SU-DHL-6 (cell line): ENCODE results near the gene CDC25A.
"Not testable (repeated sequence)": the region's sequence is repeated elsewhere in the genome, so short reads cannot be mapped to it uniquely, and the experiment has no call there.

Experiments
- H2AFZ ChIP-seq: fragments of 200-600 bp; sonication (generic); 2 replicates; pipeline ENCODE4 v1.6.1; 2014; ENCODE audit warnings: low read depth, mild to moderate bottlenecking, moderate library complexity, mixed read lengths, antibody characterized with exemption, low read length; ENCODE audit not compliant: severe bottlenecking
- H3F3A ChIP-seq: fragments of 200-600 bp; shearing (Covaris generic); 2 replicates; pipeline ENCODE4 v1.6.0; 2016; ENCODE audit warnings: antibody characterized with exemption, mild to moderate bottlenecking; ENCODE audit not compliant: insufficient read depth
- H3K27ac ChIP-seq: fragments of 200-600 bp; sonication (generic); 2 replicates; pipeline ENCODE4 v1.5.1; 2016; ENCODE audit warnings: low read depth, mild to moderate bottlenecking, low read length, moderate library complexity, mixed read lengths
- H3K27me3 ChIP-seq: fragments of 200-600 bp; sonication (generic), shearing (Covaris generic); 2 replicates; pipeline ENCODE4 v1.6.0; 2014; ENCODE audit warnings: mild to moderate bottlenecking, low read length
- H3K36me3 ChIP-seq: fragments of 200-600 bp; sonication (generic); 2 replicates; pipeline ENCODE4 v1.6.1; 2014; ENCODE audit warnings: mild to moderate bottlenecking, low read length, mixed read lengths
- H3K4me2 ChIP-seq: fragments of 300-600, 200-600 bp; shearing (Covaris generic), sonication (generic); 2 replicates; pipeline ENCODE4 v1.6.0; 2014; ENCODE audit warnings: low read length, low read depth, mild to moderate bottlenecking; ENCODE audit not compliant: poor library complexity, severe bottlenecking
- H3K4me3 ChIP-seq: fragments of 200-600 bp; sonication (generic); 2 replicates; pipeline ENCODE4 v1.5.1; 2014; ENCODE audit warnings: antibody characterized with exemption, low read length, mild to moderate bottlenecking, mixed read lengths; ENCODE audit not compliant: insufficient read depth, poor library complexity, severe bottlenecking
- H3K79me2 ChIP-seq: fragments of 200-600 bp; sonication (generic); 2 replicates; pipeline ENCODE4 v1.6.1; 2014; ENCODE audit warnings: mild to moderate bottlenecking, low read length, moderate library complexity; ENCODE audit not compliant: insufficient read depth
- H3K9ac ChIP-seq: fragments of 200-600 bp; sonication (generic); 2 replicates; pipeline ENCODE4 v1.7.0; 2014; ENCODE audit warnings: mild to moderate bottlenecking, low read length
- H3K9me2 ChIP-seq: fragments of 200-600 bp; sonication (generic); replicated peaks from 2 replicates; pipeline ENCODE4 v1.6.1; 2014; ENCODE audit warnings: low read length; ENCODE audit not compliant: insufficient read depth
- H3K9me3 ChIP-seq: fragments of 200-600 bp; sonication (generic); 2 replicates; pipeline ENCODE4 v1.6.1; 2014; ENCODE audit warnings: low read length, mixed read lengths; ENCODE audit not compliant: insufficient read depth
- H4K20me1 ChIP-seq: fragments of 200-600 bp; sonication (generic); 2 replicates; pipeline ENCODE4 v1.6.1; 2014; ENCODE audit warnings: low read depth, mild to moderate bottlenecking, antibody characterized with exemption, low read length, moderate library complexity, mixed read lengths
- EZH2phosphoT487 ChIP-seq: fragments of 200-600 bp; sonication (generic), shearing (Covaris generic); conservative IDR thresholded peaks from 2 replicates; pipeline ENCODE4 v1.6.1; 2018; ENCODE audit warnings: mild to moderate bottlenecking, antibody characterized with exemption, low read length, moderate library complexity, mixed read lengths
- TF ChIP-seq, protein P1 (sequence below): fragments of 200-600 bp; sonication (generic); IDR thresholded peaks from one replicate; pipeline ENCODE4 v1.5.1; 2017; ENCODE audit warnings: antibody characterized with exemption, mild to moderate bottlenecking, low read length, moderate library complexity; ENCODE audit not compliant: insufficient read depth, poor library complexity, severe bottlenecking

The CDC25A gene

GRCh38 chr3:48215019-48215418 is 26.8 kb upstream of the CDC25A start:
- Histone ChIP-seq H3F3A (no peaks in the 10 kb centered on the region), H4K20me1 (no peaks in the 10 kb centered on the region), H2AFZ (no peak overlapping the region), H3K27me3 (no peaks in the 10 kb centered on the region), H3K4me3 (no peak overlapping the region), H3K9me2 (no peaks in the 10 kb centered on the region), H3K36me3 (no peaks in the 10 kb centered on the region), H3K79me2 (no peaks in the 10 kb centered on the region), H3K27ac (no peak overlapping the region), H3K9ac (no peak overlapping the region), H3K4me2 (no peak overlapping the region), H3K9me3 (no peaks in the 10 kb centered on the region)
- no peak for TF ChIP-seq EZH2phosphoT487
- TF ChIP-seq, protein P1, sequence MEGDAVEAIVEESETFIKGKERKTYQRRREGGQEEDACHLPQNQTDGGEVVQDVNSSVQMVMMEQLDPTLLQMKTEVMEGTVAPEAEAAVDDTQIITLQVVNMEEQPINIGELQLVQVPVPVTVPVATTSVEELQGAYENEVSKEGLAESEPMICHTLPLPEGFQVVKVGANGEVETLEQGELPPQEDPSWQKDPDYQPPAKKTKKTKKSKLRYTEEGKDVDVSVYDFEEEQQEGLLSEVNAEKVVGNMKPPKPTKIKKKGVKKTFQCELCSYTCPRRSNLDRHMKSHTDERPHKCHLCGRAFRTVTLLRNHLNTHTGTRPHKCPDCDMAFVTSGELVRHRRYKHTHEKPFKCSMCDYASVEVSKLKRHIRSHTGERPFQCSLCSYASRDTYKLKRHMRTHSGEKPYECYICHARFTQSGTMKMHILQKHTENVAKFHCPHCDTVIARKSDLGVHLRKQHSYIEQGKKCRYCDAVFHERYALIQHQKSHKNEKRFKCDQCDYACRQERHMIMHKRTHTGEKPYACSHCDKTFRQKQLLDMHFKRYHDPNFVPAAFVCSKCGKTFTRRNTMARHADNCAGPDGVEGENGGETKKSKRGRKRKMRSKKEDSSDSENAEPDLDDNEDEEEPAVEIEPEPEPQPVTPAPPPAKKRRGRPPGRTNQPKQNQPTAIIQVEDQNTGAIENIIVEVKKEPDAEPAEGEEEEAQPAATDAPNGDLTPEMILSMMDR, result no peak

GRCh38 chr3:48214225-48214624 is 26.0 kb upstream of the CDC25A start:
- H4K20me1 ChIP-seq, result no peaks in the 10 kb centered on the region
- TF ChIP-seq, protein P1, result no peak
- no peak for TF ChIP-seq EZH2phosphoT487
- no peaks in the 10 kb centered on the region for H3K36me3 ChIP-seq
- no peak overlapping the region for H3K27ac ChIP-seq
- H3K9me2 ChIP-seq, result no peaks in the 10 kb centered on the region
- no peaks in the 10 kb centered on the region for H3K79me2 ChIP-seq
- H2AFZ ChIP-seq, result no peak overlapping the region
- H3K4me2 ChIP-seq, result no peak overlapping the region
- H3K4me3 ChIP-seq, result no peak overlapping the region
- H3K9me3 ChIP-seq, result no peaks in the 10 kb centered on the region
- no peaks in the 10 kb centered on the region for H3F3A ChIP-seq
- H3K9ac ChIP-seq, result no peak overlapping the region
- no peaks in the 10 kb centered on the region for H3K27me3 ChIP-seq

DNA sequence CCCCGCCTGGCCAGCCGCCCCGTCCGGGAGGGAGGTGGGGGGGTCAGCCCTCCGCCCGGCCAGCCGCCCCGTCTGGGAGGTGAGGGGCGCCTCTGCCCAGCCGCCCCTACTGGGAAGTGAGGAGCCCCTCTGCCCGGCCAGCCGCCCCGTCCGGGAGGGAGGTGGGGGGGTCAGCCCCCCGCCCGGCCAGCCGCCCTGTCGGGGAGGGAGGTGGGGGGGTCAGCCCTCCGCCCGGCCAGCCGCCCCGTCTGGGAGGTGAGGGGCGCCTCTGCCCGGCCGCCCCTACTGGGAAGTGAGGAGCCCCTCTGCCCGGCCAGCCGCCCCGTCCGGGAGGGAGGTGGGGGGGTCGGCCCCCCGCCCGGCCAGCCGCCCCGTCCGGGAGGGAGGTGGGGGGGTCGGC is 23.6 kb upstream of the CDC25A start:
- not testable (repeated sequence) for H3K4me3 ChIP-seq, H3K27ac ChIP-seq, H3K27me3 ChIP-seq, H4K20me1 ChIP-seq, H3K36me3 ChIP-seq, H3K4me2 ChIP-seq, H3K79me2 ChIP-seq, H3K9me3 ChIP-seq, H2AFZ ChIP-seq, H3K9ac ChIP-seq, H3K9me2 ChIP-seq, H3F3A ChIP-seq

DNA sequence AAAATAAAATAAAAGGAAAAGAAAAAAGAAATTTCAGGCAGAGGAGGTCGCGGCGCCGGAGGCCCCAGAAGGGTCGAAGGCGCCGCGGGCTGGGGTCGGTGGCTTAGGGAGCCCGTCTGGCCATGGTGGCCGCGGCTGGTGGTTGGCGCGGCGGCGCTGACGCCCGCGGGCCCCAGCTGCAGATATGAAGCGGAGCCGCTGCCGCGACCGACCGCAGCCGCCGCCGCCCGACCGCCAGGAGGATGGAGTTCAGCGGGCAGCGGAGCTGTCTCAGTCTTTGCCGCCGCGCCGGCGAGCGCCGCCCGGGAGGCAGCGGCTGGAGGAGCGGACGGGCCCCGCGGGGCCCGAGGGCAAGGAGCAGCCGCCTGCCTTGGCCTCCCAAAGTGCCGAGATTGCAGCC is 22.3 kb upstream of the CDC25A start:
- H3K4me3 ChIP-seq, H3K9ac ChIP-seq, H3K79me2 ChIP-seq, H3K9me2 ChIP-seq, H3K9me3 ChIP-seq, H3K4me2 ChIP-seq, H3F3A ChIP-seq, H3K27ac ChIP-seq, H4K20me1 ChIP-seq, H3K27me3 ChIP-seq, H3K36me3 ChIP-seq, H2AFZ ChIP-seq: not testable (repeated sequence)
